Ectodermal cell (in vitro differentiated cells): ENCODE results near the gene KCNMB1.

Source experiments
- H3K27ac ChIP-seq: 2 replicates; pipeline ENCODE4 v1.7.0; 2013; ENCODE audit warnings: mild to moderate bottlenecking, low read depth, low read length; ENCODE audit not compliant: insufficient read depth, poor library complexity, severe bottlenecking
- H3K27me3 ChIP-seq: 2 replicates; pipeline ENCODE4 v1.7.0; 2013; ENCODE audit warnings: mild to moderate bottlenecking, low read length; ENCODE audit not compliant: insufficient read depth, control insufficient read depth, poor library complexity, severe bottlenecking
- H3K36me3 ChIP-seq: one replicate; pipeline ENCODE4 v1.7.0; 2013; ENCODE audit warnings: low read length; ENCODE audit not compliant: control insufficient read depth, insufficient read depth
- H3K4me1 ChIP-seq: one replicate; pipeline ENCODE4 v1.7.0; 2013; ENCODE audit warnings: low read length; ENCODE audit not compliant: control insufficient read depth, insufficient read depth
- H3K4me3 ChIP-seq: 2 replicates; pipeline ENCODE4 v1.7.0; 2013; ENCODE audit warnings: low read depth, low read length, control low read depth; ENCODE audit not compliant: insufficient read depth
- H3K9me3 ChIP-seq: 2 replicates; pipeline ENCODE4 v1.7.0; 2013; ENCODE audit warnings: mild to moderate bottlenecking, low read length, moderate library complexity; ENCODE audit not compliant: control insufficient read depth
- WGBS, 2 experiments: methylation state at CpG; one replicate each; pipeline ENCODE4 v1.1.7; 2013; ENCODE audit warnings: missing lambda C conversion rate in 2 of 2; 5-methylcytosine and 5-hydroxymethylcytosine counted together

The KCNMB1 gene

GRCh38 chr5:170337045-170337733, 52.0 kb downstream of the KCNMB1 start:
- Histone ChIP-seq H3K9me3 (peaks cover 4% of the 10 kb centered on the region), H3K4me1 (peaks cover 21% of the 10 kb centered on the region), H3K27me3 (no peaks in the 10 kb centered on the region), H3K27ac (no peak overlapping the region), H3K36me3 (no peaks in the 10 kb centered on the region), H3K4me3 (no peak overlapping the region)
- WGBS, 2 experiments: 48 to 55% methylated on average over 9 of the region's 9 CpGs

DNA sequence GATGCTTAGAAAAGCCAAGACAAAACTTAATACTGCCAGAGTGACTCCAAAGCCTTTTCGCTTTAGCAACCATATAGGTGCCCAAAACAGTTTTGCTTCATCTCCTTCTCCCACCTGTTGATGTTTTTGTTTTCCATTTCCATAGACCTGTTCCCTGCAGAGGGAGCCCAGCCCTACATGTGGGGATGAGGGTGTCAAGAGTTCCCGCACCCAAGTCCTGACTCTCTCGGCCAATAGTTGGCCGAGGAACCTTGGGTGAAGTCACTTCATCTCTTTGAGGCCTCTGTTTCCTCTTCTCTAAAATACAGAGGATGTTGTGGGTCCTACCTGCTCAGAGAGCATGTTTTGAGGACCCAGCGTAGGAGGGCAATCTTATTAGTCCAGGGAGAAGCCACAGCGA, 53.1 kb downstream of the KCNMB1 start:
- H3K4me3 ChIP-seq: no peak overlapping the region
- no peak overlapping the region for H3K27ac ChIP-seq
- H3K27me3 ChIP-seq: no peaks in the 10 kb centered on the region
- H3K9me3 ChIP-seq: no peaks in the 10 kb centered on the region
- H3K4me1 ChIP-seq: peaks cover 21% of the 10 kb centered on the region
- WGBS, 2 experiments: 93 to 97% methylated on average over 6 of the region's 6 CpGs
- H3K36me3 ChIP-seq: no peaks in the 10 kb centered on the region

GRCh38 chr5:170334626-170335025, 54.5 kb downstream of the KCNMB1 start:
- Histone ChIP-seq H3K36me3 (no peaks in the 10 kb centered on the region), H3K27me3 (no peaks in the 10 kb centered on the region), H3K4me1 (peaks cover 21% of the 10 kb centered on the region), H3K9me3 (no peaks in the 10 kb centered on the region), H3K27ac (no peak overlapping the region), H3K4me3 (no peak overlapping the region)
- 76 to 91% methylated on average over 5 of the region's 5 CpGs for WGBS, 2 experiments

DNA sequence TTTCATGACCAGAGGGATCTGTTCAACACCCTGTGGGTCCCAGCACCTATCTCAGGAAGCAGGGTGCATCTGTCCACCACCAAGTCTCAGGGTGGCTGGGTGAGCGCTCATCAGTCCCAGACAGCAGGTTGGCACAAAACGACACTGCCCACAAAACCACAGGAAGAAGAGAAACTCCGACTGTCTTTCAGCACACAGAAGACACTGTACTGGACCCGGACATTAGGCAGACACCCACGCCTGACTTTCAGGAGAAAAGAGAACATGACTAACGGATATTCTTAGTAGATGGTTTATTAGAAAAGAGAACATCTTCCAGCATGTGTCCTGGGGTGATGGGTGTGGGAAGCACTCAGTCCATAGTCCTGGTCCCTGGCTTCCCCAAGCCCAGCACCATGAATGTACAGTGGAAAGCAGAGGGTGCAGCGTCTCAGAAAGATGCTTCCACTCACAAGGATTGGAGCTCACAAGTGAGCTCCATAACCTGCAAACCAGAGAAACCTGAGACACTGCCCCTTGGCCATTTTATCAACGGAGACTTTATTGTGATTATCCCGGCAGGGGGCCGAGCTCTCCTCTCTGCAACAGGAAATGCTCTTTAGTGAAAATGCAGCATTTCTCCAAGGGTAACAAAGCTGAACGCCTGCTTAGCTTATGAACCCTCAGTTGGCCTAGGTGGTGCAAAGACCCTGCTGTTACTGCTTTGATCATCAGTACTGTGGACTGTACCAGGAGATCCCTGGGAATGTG, 55.8 kb downstream of the KCNMB1 start:
- no peak overlapping the region for H3K4me3 ChIP-seq
- H3K36me3 ChIP-seq: no peaks in the 10 kb centered on the region
- H3K4me1 ChIP-seq: peaks cover 21% of the 10 kb centered on the region
- 55 to 56% methylated on average over 11 of the region's 11 CpGs for WGBS, 2 experiments
- H3K27ac ChIP-seq: no peak overlapping the region
- no peaks in the 10 kb centered on the region for H3K9me3 ChIP-seq
- no peaks in the 10 kb centered on the region for H3K27me3 ChIP-seq

DNA sequence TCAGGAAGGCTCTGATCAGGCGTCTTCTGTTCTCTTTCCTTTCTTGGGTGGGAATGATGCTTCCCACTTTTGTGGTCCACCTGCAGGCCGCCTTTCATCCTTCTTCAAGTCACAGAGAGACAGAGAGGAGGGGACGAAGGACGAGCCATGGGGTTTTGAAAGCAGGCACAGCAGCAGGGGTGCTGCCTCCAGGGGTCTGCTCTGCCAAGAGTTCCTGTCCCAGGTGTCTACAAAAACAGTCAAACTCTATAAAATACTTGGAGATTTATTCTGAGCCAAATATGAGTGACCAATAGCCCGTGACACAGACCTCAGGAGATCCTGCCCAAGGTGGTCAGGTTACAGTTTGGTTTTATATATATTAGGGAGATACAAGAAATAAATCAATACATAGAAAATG, 57.1 kb downstream of the KCNMB1 start:
- Histone ChIP-seq H3K9me3 (no peaks in the 10 kb centered on the region), H3K4me1 (peaks cover 14% of the 10 kb centered on the region), H3K27me3 (no peaks in the 10 kb centered on the region), H3K27ac (no peak overlapping the region), H3K4me3 (no peak overlapping the region), H3K36me3 (no peaks in the 10 kb centered on the region)
- WGBS, 2 experiments: 63 to 74% methylated on average over 5 of the region's 5 CpGs

DNA sequence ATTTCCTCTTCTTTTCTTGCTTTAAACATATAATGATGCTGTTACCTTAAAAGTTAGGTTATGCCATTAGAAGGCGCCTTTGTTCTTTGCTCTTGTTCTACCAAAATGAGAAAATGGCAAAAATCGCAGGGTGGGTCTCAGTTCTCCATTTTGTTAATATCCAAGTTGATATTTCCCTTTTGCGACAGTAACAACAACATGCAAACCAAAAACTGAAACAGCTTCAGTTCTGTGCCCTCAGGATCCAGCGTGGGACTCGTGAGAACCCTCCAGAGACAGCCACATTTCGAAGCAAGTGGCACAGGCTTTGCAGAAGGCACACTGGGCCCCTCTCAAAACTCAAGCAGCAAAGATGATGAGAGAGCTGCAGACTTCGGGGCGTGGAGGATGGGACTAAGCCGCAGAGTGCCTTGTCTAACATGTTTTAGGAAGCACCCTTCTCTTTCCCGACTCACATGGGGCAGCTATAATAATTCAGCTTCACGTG, 58.6 kb downstream of the KCNMB1 start:
- Histone ChIP-seq H3K27me3 (no peaks in the 10 kb centered on the region), H3K4me1 (peaks cover 13% of the 10 kb centered on the region), H3K4me3 (no peak overlapping the region), H3K9me3 (no peaks in the 10 kb centered on the region), H3K36me3 (no peaks in the 10 kb centered on the region), H3K27ac (no peak overlapping the region)
- WGBS, 2 experiments: 93 to 97% methylated on average over 11 of the region's 11 CpGs

- H3K27ac ChIP-seq: no peak overlapping the region
- H3K9me3 ChIP-seq: no peaks in the 10 kb centered on the region
- 73 to 77% methylated on average over 3 of the region's 3 CpGs for WGBS, 2 experiments
- no peak overlapping the region for H3K4me3 ChIP-seq
- H3K4me1 ChIP-seq: peaks cover 13% of the 10 kb centered on the region
- H3K27me3 ChIP-seq: no peaks in the 10 kb centered on the region
- H3K36me3 ChIP-seq: no peaks in the 10 kb centered on the region
Observed at GRCh38 chr5:170329524-170329923, 59.6 kb downstream of the KCNMB1 start.

DNA sequence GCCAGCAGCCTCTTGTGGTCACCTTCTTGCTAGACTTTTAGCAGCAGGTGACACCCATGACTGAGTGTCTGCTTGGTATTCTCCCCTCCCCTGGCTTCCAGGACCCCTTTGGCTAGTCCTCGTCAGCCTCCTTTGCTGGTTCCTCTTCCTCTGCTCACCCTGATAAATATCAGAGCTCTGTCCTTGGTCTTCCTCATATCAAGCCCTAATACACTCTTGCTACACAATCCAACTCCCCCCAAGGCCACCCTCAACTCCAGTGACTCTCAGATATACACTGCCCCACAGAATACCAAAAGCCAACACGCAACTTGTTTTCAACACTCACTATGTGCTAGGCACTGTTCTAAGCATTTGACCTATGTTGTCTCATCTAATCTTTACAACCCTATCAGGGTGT, 61.3 kb downstream of the KCNMB1 start:
- H3K4me1 ChIP-seq: no peaks in the 10 kb centered on the region
- no peaks in the 10 kb centered on the region for H3K36me3 ChIP-seq
- no peaks in the 10 kb centered on the region for H3K27me3 ChIP-seq
- WGBS, 2 experiments: 69 to 70% methylated on average over 2 of the region's 2 CpGs
- H3K4me3 ChIP-seq: no peak overlapping the region
- H3K9me3 ChIP-seq: no peaks in the 10 kb centered on the region
- H3K27ac ChIP-seq: no peak overlapping the region

DNA sequence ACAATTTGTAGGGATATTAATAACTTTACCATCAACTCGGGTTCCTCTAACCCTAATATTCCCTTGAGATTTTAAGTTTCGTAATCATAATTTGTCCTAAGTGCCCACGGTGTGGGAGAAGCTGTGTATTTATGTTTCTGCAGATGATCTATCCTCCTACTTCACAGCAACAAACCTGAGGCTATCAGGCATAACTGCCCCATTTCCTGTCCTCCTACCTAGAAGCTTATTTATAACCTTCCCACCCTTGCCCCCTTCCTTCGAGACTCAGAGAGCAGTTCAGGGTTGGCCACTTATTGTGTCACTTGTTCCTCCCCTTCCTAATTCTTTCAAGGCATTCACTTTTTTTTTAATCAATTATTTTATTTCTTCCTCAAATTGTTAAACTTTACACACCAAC, 62.0 kb downstream of the KCNMB1 start:
- Histone ChIP-seq H3K36me3 (no peaks in the 10 kb centered on the region), H3K27ac (no peak overlapping the region), H3K4me1 (no peaks in the 10 kb centered on the region), H3K9me3 (no peaks in the 10 kb centered on the region), H3K4me3 (no peak overlapping the region), H3K27me3 (no peaks in the 10 kb centered on the region)
- WGBS, 2 experiments: 89 to 92% methylated on average over 1 to 4 of the region's 4 CpGs
